ENCODE results near the gene CAP2. TPM values are rescaled to one million over a fixed set of nuclear protein-coding genes. Genes with fewer than 3 reads are reported as not detected.

CAP2 gene
- 10 to 100 TPM; 13.4 to 15.6 (median 14.0) TPM for polyA plus RNA-seq (ENCODE audit: insufficient read length in 4 of 4)

DNA sequence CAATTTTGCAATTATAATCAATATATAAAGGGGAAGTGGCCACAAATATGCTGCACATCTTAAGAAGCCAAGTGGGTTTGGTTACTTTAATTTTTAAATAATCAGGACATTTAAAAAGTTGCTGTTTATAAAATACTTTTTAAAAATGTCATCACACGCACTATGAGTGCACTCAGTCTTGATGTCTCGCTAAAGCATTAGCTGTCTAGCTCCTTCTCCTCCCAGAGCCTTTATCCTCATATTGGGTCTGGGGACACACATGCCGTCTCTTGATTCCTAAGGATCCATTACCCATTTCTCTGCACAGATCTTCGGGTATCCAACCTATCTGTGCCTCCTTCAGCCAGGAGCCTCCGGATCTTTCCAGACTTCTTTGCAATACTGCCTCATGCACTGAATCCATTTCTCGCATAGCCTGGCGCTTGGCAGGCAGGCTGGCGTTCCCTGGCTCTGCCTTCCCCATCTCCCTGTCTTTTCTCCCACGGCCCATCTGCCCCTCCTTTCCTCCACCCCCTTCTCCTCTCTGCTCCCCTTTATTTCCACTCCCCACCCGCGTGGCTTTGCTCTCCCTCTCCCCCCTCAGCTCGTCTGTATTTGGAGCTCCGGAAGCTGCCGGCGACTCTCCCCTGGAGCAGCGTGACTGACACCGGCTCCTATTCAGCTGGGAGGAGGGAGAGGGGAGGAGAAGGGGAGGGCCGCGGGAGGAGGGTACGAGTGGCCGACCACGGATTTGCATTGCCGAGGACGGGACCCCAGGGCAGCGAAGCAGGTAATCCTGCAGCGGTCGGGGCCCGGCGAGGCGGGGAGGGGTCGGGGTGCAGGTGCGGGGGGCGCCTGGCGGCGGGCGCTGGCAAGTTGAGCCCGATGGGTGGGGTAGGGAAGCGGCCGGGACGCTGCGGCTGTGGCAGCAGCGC lies at the start of gene CAP2:
Gene CAP2, plus strand, starts transcription at position 618 of the 914 bp plus-strand sequence. CDS start 27,961 bp downstream, outside the sequence.
- peak; percentile 38 to 77 (median 56) for DNase-seq (ENCODE audit: low read depth in 4 of 4, low spot score in 3 of 4)

DNA sequence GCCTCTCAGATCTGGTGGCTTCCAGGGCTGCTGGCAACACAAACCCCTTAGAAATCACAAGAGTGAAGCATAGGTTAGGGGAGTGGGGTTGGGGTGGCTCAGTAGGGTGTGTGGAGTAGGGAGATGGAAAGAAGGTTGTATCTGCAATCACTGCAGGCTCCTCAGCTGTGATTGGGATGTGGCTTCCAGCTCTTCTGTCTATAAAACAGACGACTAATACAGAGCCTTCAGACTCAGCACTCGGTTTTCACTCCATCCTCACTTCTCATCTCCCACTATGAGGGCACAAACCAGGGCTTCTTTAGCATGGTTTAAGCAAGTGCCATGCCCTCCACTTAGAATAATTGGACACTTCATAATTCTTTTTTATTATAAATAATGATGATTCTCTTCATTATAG lies 46.4 kb upstream of the CAP2 start:
- no peak for DNase-seq (ENCODE audit: low read depth in 4 of 4, low spot score in 3 of 4)

- no peak for DNase-seq (ENCODE audit: low read depth in 4 of 4, low spot score in 3 of 4)
These were observed 44.0 kb upstream of the CAP2 start for GRCh38 chr6:17349427-17349826.

DNA sequence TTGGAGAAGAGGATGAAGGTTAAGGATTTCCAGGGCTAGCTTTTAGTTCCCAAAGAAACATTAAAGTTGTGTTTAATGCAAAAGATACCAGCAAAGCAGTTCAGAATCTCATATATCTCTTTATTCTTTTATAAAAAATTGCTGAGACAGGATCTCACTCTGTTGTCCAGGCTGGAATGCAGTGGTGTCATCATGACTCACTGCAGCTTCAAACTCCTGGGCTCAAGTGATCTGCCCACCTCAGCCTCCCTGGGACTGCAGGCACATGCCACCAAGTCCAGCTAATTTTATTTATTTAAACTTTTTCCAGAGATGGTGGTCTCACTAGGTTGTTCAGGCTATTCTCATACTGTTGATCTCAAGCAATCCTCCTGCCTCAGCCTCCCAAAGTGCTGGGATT lies 41.1 kb upstream of the CAP2 start:
- no peak for DNase-seq (ENCODE audit: low read depth in 4 of 4, low spot score in 3 of 4)

GRCh38 chr6:17353440-17354175 lies 39.8 kb upstream of the CAP2 start:
- no peak for DNase-seq (ENCODE audit: low read depth in 4 of 4, low spot score in 3 of 4)

- no peak for DNase-seq (ENCODE audit: low read depth in 4 of 4, low spot score in 3 of 4)
These were observed 38.5 kb upstream of the CAP2 start for GRCh38 chr6:17354700-17355403.

DNA sequence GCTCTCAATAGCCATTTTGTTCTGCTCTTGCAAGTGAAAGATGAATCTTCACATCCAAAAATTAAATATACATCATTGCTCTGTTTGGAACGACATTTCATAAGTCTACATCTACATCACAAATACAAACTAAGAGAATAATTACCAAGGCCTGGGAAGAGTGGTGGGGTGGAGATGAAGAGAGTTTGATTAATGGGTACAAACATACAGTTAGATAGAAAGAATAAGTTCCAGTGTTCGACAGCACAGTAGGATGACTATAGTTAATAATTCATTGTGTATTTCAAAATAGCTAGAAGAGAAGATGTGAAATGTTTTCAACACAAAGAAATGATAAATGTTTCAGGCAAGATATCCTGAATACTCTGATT lies 38.0 kb upstream of the CAP2 start:
- no peak for DNase-seq (ENCODE audit: low read depth in 4 of 4, low spot score in 3 of 4)

DNA sequence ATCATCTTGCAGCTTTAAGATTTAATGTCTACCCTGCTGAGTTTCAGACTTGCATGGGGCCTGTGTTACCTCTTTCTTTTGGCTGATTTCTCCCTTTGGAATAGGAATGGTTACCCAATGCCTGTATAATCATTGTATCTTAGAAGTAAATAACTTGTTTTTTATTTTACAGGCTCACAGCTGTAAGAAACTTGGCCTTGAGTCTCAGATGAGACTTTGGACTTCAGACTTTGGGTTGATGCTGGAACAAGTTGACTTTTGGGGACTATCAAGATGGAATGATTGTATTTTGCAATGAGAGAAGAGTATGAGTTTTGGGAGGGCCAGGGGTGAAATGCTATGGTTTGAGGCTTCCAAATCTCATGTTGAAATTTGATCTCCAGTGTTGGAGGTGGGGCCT lies 34.9 kb upstream of the CAP2 start:
- no peak for DNase-seq (ENCODE audit: low read depth in 4 of 4, low spot score in 3 of 4)

DNA sequence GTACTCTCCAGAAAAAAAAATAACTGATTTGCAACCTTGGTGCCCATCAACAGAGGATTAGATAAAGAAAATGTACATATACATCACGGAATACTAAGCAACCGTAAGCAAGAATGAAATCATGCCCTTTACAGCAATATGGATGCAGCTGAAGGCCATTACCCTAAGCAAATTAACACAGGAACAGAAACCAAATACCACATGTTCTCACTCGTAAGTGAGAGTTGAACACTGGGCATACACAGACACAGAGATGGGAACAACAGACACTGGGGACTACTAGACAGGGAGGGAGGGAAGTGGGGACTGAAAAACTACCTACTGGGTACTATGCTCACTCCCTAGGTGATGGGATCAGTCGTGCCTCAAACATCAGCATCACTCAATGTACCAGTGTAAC lies 32.8 kb upstream of the CAP2 start:
- DNase-seq (ENCODE audit: low read depth in 4 of 4, low spot score in 3 of 4): no peak

DNA sequence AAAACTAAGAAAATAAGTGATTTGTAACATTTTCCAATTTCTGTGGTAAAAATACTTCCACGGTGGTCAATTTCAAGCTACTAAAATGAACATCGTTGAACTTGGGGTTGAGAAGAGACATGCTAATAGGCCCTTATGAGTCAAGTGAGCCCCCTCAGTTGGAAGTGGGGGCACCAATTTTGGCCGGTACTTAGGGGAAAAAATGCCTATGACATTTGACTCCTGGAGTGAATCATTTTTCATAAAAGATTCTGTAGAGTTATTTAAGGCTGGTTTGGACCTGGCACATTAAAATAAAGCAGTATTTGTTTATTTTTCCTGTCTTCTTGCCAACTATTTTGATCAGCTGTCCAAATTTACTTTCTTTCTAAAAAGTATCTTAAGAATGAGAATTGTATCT lies 32.4 kb upstream of the CAP2 start:
- DNase-seq (ENCODE audit: low read depth in 4 of 4, low spot score in 3 of 4): no peak

DNA sequence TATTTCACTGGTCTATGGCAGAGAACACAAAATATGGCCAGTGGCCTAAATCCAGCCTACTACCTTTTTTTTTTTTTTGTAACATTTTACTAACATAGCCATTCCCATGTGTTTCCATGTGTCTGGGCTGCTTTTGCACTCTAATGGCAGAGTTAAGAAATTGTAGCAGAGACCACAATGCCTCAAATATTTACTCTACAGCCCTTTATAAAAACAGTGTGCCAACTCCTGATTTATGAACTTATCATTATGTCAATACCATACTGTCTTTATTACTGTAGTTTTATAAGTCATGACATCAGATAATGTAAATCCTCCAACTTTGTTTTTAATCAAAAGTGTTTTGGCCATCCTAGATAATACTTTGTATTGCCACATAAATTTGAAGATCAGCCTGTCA lies 27.4 kb upstream of the CAP2 start:
- DNase-seq (ENCODE audit: low read depth in 4 of 4, low spot score in 3 of 4): no peak

GRCh38 chr6:17367868-17368267 lies 25.5 kb upstream of the CAP2 start:
- DNase-seq (ENCODE audit: low read depth in 4 of 4, low spot score in 3 of 4): no peak

- no peak for DNase-seq (ENCODE audit: low read depth in 4 of 4, low spot score in 3 of 4)
These were observed 11.8 kb upstream of the CAP2 start for GRCh38 chr6:17381424-17382147.

DNA sequence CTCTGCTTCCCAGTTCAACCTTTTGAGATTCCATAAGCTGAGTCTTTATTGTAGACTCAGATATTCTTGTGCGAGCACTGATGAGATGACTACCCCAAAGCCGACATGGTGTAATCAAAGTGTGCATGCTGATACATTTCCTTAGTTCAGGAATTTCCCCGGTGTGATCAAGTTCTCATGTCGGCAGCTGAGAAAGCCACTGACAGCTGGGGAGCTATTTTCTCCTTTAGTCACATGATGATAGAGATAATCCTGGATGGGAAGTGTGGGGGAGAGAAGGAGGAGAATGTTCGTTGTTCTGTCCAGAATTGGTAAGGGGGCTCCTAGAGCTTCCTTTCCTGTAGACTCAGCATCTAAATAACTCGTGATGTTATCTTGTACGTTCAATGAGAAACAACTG lies 7.7 kb upstream of the CAP2 start:
- DNase-seq (ENCODE audit: low read depth in 4 of 4, low spot score in 3 of 4): no peak

DNA sequence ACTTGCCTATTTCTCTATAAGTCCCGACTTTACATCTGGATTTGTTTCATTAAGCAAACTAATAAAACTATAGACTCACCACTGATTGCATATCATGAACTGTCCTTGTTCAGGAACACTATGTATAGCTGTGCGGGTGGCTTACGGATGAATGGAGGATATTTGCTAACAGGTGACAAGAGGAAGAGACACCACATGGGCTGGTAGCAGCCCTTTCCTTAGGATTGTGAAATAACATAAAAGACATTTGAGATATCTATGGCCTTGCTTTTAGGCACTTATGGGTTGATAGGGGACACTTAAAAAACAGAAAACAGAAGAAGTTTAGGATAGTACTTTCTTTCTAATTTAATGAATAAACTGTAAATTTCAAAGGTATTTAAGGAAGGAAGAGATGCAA lies 5.0 kb upstream of the CAP2 start:
- DNase-seq (ENCODE audit: low read depth in 4 of 4, low spot score in 3 of 4): no peak

- no peak for DNase-seq (ENCODE audit: low read depth in 4 of 4, low spot score in 3 of 4)
These were observed 4.0 kb upstream of the CAP2 start for GRCh38 chr6:17389274-17389847.

DNA sequence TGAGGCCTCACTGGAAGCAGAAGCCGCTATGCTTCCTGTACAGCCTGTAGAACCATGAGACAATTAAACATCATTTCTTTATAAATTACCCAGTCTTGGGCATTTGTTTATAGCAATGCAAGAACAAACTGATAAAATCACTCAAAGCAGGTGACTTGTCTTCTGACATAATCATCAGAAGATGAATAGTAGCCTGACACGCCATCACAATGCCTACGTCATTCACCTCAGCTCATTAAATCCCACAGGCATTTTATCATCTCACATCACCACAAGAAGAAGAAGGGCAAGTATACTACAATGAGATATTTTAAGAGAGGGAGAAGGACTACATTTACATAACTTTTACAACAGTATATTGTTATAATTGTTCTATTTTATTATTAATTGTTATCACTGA lies 3.1 kb upstream of the CAP2 start:
- DNase-seq (ENCODE audit: low read depth in 4 of 4, low spot score in 3 of 4): no peak

- no peak for DNase-seq (ENCODE audit: low read depth in 4 of 4, low spot score in 3 of 4)
These were observed 1.4 kb upstream of the CAP2 start for GRCh38 chr6:17391976-17392375.

DNA sequence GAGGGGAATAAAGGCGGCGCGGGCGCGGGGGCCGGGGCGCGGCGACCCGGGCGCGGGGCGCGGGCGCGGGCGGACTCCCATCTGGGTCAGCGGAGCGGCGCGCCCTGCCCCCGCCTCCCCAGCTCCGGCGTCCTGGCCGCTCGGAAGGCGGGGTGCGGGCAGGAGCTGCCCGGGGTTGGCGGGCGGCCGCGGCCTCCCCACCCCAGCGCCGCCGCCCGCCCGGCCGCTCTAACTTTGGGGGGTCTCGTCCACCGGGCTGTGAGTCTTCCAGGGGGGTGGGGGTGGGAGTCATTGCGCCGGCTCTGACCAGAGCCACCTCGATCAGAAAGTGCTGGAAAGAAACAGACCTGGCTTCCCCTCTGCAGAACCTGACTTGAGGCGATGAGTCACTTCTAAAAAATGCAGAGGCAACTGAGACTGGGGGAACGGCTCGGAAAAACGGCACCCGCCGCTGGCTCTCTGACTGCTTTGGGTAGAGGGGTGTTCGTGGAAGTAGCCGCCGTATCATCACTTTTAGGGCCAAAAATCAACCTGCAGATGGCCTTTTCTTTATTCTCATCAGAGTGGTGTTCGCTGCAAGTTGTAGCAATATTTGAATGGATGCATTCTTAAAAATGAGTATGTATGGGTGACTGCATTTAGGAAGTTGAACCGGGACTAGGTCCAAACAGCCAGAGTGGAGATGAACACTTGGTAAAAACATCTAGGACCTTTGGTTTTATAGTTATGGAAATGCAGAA lies 667 bp downstream of the CAP2 start:
- peak in 2 of 4 donors; percentile 36 to 39 for DNase-seq (ENCODE audit: low read depth in 4 of 4, low spot score in 3 of 4)

- no peak for DNase-seq (ENCODE audit: low read depth in 4 of 4, low spot score in 3 of 4)
These were observed 1.7 kb downstream of the CAP2 start for GRCh38 chr6:17395112-17395511.

Data from left renal pelvis (tissue), 4 donors.